Measurements from ENCODE around the gene MAP3K19.

Gene MAP3K19, protein sequence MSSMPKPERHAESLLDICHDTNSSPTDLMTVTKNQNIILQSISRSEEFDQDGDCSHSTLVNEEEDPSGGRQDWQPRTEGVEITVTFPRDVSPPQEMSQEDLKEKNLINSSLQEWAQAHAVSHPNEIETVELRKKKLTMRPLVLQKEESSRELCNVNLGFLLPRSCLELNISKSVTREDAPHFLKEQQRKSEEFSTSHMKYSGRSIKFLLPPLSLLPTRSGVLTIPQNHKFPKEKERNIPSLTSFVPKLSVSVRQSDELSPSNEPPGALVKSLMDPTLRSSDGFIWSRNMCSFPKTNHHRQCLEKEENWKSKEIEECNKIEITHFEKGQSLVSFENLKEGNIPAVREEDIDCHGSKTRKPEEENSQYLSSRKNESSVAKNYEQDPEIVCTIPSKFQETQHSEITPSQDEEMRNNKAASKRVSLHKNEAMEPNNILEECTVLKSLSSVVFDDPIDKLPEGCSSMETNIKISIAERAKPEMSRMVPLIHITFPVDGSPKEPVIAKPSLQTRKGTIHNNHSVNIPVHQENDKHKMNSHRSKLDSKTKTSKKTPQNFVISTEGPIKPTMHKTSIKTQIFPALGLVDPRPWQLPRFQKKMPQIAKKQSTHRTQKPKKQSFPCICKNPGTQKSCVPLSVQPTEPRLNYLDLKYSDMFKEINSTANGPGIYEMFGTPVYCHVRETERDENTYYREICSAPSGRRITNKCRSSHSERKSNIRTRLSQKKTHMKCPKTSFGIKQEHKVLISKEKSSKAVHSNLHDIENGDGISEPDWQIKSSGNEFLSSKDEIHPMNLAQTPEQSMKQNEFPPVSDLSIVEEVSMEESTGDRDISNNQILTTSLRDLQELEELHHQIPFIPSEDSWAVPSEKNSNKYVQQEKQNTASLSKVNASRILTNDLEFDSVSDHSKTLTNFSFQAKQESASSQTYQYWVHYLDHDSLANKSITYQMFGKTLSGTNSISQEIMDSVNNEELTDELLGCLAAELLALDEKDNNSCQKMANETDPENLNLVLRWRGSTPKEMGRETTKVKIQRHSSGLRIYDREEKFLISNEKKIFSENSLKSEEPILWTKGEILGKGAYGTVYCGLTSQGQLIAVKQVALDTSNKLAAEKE (N-terminal part only)

DNA sequence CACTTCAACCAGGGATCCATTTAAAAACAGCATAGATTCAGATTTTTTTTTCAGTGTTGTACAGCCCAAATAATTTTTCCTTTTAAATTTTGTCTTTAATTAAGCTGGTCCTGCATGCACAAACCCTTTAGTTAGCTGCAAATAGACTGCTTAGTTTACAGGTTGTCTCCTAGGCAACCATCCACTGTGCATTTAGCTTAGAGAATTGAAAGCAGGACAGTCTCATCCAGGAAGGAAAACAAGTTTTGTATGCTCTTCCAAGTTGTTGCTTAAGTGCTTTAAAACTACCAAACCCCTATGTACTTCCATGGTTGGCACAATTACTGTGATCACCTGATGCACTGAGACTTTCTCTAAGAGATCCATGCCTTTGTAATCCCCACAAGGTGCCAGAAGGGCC is at the start of gene MAP3K19:
MAP3K19 (minus strand) TSS at position 148 of the 400 bp plus-strand sequence. CDS start 22,800 bp downstream, outside the sequence.
- no peak within 1 kb of the TSS for H3K4me3 ChIP-seq (ENCODE audit: low read depth, low read length)
- TF ChIP-seq, protein P1, sequence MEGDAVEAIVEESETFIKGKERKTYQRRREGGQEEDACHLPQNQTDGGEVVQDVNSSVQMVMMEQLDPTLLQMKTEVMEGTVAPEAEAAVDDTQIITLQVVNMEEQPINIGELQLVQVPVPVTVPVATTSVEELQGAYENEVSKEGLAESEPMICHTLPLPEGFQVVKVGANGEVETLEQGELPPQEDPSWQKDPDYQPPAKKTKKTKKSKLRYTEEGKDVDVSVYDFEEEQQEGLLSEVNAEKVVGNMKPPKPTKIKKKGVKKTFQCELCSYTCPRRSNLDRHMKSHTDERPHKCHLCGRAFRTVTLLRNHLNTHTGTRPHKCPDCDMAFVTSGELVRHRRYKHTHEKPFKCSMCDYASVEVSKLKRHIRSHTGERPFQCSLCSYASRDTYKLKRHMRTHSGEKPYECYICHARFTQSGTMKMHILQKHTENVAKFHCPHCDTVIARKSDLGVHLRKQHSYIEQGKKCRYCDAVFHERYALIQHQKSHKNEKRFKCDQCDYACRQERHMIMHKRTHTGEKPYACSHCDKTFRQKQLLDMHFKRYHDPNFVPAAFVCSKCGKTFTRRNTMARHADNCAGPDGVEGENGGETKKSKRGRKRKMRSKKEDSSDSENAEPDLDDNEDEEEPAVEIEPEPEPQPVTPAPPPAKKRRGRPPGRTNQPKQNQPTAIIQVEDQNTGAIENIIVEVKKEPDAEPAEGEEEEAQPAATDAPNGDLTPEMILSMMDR (IDR thresholded peaks at IDR 0.05; ENCODE audit: low read depth, low read length): no peak

DNA sequence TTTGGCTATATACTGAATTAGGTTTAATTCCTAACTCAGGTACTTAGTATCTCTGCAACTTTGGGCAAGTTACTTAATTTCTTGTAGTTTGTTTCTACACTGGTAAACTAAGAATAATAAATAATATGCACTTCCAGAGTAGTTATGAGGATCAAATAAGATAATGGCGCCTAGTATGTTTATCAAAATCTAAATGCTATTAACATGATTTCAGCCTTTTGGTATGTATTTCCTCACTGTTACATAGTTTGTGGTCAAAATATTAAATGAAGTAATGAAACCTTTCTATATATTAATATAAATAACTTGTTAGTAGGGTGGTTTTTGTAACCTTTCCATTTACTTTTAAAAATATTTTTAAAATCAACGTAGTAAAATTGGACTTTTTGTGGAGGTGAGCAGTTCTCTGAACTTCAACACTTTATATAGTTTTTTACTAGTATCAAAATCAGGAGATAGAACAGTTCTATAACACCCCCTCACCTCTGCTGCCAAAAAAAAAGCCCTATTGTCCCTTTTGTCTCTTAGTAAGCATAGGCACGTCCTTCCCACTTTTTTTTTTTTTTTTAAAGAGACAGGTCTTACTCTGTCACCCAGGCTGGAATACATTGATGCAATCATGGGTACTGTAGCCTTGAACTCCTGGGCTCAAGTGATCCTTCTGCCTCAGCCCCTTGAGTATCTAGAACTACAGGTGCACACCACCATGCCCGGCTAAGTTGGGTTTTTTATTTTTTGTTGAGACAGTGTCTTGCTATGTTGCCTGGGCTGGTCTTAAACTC is 49.6 kb upstream of the MAP3K19 start:
- no peak overlapping the region for H3K4me3 ChIP-seq (ENCODE audit: low read depth, low read length)
- TF ChIP-seq, protein P1 (IDR thresholded peaks at IDR 0.05; ENCODE audit: low read depth, low read length): no peak

DNA sequence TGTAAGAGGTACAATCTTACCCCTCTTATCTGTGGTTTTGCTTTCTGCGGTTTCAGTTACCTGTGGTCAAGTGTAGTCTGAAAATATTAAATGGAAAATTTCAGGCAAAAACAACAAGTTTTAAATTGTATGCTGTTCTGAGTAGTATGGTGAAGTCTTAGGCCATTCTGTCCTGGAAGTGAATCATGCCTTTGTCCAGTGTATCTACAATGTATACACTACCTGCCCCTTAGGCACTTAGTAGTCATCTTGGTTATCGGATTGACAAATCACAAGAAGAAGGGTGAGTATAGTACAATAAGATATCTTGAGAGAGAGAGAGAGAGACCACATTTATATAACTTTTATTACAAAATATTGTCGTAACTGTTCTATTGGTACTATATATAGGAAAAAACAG is 48.3 kb upstream of the MAP3K19 start:
- H3K4me3 ChIP-seq (ENCODE audit: low read depth, low read length): no peak overlapping the region
- TF ChIP-seq, protein P1 (IDR thresholded peaks at IDR 0.05; ENCODE audit: low read depth, low read length): no peak

DNA sequence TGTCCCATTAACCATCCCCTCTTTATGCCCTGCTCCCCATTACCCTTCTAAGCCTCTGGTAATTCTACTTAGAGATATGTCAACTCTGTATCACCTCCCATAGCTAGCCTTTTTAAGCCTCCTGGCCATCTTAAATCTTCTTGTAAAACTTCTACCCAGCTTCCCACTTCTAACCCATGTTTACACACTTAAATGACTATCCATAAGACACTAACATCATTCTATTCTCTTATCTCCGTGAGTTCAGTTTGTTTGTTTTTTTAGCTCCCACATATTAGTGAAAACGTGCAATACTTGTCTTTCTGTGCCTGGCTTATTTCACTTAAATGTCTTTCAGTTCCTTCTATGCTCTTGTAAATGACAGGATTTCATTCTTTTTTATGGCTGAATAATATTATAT is 47.3 kb upstream of the MAP3K19 start:
- TF ChIP-seq, protein P1 (IDR thresholded peaks at IDR 0.05; ENCODE audit: low read depth, low read length): no peak
- no peak overlapping the region for H3K4me3 ChIP-seq (ENCODE audit: low read depth, low read length)

DNA sequence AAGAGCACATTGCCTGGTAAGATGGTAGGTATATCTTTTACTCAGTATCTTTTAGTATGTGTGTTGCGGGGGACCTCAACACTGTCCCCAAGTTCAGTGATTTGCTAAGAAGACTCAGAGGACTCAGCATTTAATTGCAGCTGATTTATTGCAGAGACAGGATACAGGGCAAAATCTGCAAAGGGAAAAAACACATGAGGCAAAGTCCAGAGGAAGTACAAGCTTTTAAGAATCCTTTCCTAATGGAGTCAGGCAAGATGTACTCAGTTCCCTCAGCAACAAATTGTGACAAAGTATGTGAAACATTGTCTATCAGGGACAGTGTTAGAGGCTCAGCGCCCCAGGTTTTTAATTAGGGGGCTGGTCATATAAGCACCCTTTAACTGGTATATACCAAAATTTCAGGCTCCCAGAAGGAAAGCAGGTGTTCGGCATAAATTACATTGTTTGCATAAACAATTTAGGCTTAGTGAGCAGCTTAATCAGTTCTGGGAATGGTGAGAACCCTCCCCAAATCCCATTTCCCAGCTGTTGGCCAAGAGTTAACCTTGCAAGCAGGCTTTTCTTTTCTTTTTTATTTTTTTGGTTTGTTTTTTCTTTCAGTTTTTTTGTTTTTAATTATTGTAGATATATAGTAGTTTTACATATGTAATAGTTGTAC is 46.6 kb upstream of the MAP3K19 start:
- no peak overlapping the region for H3K4me3 ChIP-seq (ENCODE audit: low read depth, low read length)
- TF ChIP-seq, protein P1 (IDR thresholded peaks at IDR 0.05; ENCODE audit: low read depth, low read length): no peak

DNA sequence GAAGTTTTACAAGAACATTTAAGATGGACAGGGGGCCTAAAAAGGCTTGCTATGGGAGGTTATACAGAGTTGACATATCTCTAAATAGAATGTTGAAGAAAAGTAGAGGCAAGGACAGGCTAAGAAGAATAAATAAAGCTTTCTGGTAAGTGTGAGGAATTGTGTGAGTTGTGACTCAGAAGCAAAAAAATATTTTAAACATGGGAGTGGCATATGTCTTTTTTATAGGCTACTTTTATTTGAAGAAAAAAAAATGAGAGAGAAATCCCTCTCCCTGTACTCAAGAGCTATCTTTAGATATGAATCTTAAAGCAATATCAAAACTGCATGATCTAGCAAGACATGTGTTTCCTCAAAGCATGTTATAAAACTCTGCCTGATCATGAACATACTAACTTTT is 45.9 kb upstream of the MAP3K19 start:
- TF ChIP-seq, protein P1 (IDR thresholded peaks at IDR 0.05; ENCODE audit: low read depth, low read length): no peak
- H3K4me3 ChIP-seq (ENCODE audit: low read depth, low read length): no peak overlapping the region
